ENCODE results near the gene C10orf71.

DNA sequence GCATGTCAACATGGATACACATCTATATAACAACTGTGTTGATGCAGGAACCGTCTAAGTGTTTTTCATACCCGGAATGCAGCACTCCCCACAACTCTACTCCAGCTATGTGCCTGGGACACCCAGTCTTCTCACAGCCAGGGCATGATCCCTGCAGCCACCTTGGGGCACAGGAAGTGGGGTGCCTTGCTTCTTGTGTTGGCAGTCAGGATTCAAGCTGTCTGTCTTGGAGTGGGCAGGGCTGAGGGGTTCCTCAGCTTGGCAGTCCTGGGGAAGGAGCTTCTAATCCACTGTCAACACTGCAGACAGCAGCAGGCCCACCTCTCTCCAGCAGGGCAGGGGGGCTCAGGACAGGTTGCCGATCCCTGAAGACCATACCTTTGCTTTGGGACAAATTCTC, 55.6 kb downstream of the C10orf71 start:
- TF ChIP-seq YY1 (IDR thresholded peaks at IDR 0.05; ENCODE audit: extremely low read depth, insufficient replicate concordance, low read depth, low read length) (no peak), EZH2 (IDR thresholded peaks at IDR 0.05) (no peak), SP1 (IDR thresholded peaks at IDR 0.05; ENCODE audit: low read depth) (no peak), POLR2AphosphoS5 (IDR thresholded peaks at IDR 0.05; ENCODE audit: low read depth, low read length) (no peak), CEBPB (IDR thresholded peaks at IDR 0.05; ENCODE audit: low read depth) (no peak), JUND (IDR thresholded peaks at IDR 0.05) (no peak), POLR2A (IDR thresholded peaks at IDR 0.05; ENCODE audit: borderline replicate concordance, extremely low read depth, insufficient read depth, insufficient read length) (no peak)
- TF ChIP-seq, protein P1, sequence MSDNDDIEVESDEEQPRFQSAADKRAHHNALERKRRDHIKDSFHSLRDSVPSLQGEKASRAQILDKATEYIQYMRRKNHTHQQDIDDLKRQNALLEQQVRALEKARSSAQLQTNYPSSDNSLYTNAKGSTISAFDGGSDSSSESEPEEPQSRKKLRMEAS (IDR thresholded peaks at IDR 0.05), result no peak
- TF ChIP-seq, protein P2, sequence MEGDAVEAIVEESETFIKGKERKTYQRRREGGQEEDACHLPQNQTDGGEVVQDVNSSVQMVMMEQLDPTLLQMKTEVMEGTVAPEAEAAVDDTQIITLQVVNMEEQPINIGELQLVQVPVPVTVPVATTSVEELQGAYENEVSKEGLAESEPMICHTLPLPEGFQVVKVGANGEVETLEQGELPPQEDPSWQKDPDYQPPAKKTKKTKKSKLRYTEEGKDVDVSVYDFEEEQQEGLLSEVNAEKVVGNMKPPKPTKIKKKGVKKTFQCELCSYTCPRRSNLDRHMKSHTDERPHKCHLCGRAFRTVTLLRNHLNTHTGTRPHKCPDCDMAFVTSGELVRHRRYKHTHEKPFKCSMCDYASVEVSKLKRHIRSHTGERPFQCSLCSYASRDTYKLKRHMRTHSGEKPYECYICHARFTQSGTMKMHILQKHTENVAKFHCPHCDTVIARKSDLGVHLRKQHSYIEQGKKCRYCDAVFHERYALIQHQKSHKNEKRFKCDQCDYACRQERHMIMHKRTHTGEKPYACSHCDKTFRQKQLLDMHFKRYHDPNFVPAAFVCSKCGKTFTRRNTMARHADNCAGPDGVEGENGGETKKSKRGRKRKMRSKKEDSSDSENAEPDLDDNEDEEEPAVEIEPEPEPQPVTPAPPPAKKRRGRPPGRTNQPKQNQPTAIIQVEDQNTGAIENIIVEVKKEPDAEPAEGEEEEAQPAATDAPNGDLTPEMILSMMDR (IDR thresholded peaks at IDR 0.05 in 2 of 3, conservative IDR thresholded peaks at IDR 0.05 in 1 of 3; ENCODE audit: borderline replicate concordance in 1 of 3, insufficient read depth in 1 of 3, low read depth in 2 of 3, low read length in 2 of 3), result no peak

Data from HCT116 (cell line).